ENCODE measurements around the gene STX16.

Gene STX16

DNA sequence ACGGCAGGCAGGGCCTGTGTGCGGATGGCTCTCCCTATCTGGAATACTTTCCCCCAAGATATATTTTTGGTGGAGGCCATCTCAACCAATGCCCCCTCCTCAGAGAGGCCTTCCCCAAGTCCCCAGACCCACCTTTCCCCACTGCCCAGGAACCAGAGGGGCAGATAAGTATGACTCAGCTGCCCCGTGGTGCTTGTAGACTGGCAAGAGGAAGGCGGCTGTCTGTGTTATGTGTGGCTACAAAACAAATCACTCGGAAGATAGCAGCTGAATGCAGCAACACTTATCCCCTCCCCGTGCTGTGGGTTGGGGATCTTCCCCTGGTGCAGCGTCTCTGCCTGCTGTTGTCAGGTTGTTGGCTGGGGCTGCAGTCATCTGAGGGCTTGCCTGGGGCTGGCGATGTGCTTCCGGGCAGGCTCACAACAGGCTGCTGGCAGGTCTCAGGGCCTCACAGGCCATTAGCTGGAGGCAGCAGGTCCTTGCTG is 48.6 kb downstream of the STX16 start:
- H3K27ac ChIP-seq: peak overlapping the region in 1 of 2 donors; percentile 63
- H3K4me3 ChIP-seq: no peak overlapping the region
- TF ChIP-seq, protein P1, sequence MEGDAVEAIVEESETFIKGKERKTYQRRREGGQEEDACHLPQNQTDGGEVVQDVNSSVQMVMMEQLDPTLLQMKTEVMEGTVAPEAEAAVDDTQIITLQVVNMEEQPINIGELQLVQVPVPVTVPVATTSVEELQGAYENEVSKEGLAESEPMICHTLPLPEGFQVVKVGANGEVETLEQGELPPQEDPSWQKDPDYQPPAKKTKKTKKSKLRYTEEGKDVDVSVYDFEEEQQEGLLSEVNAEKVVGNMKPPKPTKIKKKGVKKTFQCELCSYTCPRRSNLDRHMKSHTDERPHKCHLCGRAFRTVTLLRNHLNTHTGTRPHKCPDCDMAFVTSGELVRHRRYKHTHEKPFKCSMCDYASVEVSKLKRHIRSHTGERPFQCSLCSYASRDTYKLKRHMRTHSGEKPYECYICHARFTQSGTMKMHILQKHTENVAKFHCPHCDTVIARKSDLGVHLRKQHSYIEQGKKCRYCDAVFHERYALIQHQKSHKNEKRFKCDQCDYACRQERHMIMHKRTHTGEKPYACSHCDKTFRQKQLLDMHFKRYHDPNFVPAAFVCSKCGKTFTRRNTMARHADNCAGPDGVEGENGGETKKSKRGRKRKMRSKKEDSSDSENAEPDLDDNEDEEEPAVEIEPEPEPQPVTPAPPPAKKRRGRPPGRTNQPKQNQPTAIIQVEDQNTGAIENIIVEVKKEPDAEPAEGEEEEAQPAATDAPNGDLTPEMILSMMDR (IDR thresholded peaks at IDR 0.05): no peak
- peak; percentile 73 for DNase-seq (ENCODE audit: low spot score)

DNA sequence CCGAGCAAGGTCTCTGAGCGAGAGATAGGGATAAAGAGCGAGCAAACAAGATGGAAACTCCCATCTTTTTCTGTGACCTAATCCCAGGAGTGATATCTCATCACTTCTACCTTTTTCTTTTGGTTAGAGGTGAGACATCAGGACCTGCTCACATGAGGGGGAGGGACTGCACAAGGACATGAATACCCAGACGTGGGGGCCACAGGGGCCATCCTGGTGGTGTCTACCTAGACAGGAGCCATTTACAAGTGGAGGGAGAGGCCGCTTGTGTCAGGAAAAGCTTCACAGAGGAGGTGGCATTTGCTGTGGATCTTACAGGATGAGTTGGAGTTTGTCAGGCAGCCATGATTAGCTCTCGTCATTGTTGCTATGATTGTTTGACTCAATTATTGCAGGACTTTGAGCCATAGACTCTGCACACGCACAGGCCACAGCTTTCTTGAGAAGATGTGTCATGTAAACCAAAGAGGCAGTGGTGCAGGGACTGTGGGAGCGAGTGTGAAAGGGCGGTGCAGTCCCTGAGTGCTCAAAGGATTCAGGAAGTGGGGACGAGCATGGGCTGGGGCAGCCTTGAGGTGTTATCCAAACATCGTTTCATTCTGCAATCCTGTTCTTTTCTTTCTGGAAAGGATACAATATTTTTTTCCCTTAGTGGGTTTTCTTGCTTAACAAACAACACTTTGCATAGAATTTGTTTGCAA is 49.2 kb downstream of the STX16 start:
- peak; percentile 70 for DNase-seq (ENCODE audit: low spot score)
- H3K27ac ChIP-seq: peak overlapping the region in 1 of 2 donors; percentile 63
- TF ChIP-seq, protein P1 (IDR thresholded peaks at IDR 0.05): no peak
- no peak overlapping the region for H3K4me3 ChIP-seq

DNA sequence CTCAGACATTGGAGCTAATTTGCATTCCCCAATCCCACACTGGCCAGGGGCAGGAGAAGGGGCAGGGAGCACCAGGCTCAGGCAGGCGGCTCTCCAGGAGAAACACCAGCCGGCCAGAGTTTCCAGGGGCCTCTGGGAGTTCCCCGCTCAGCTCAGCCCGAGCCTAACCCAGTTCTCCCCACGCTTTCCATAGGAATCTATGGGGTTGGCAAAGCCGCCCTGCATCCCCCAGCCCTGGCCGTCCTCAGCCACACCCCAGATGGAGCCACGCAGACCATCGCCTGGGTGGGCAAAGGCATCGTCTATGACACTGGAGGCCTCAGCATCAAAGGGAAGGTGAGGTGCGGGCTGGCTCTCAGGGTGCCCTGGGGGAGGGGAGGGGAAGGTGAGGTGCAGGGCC is 49.7 kb downstream of the STX16 start:
- TF ChIP-seq, protein P1 (IDR thresholded peaks at IDR 0.05): no peak
- peak overlapping the region in 1 of 2 donors; percentile 38 for H3K27ac ChIP-seq

DNA sequence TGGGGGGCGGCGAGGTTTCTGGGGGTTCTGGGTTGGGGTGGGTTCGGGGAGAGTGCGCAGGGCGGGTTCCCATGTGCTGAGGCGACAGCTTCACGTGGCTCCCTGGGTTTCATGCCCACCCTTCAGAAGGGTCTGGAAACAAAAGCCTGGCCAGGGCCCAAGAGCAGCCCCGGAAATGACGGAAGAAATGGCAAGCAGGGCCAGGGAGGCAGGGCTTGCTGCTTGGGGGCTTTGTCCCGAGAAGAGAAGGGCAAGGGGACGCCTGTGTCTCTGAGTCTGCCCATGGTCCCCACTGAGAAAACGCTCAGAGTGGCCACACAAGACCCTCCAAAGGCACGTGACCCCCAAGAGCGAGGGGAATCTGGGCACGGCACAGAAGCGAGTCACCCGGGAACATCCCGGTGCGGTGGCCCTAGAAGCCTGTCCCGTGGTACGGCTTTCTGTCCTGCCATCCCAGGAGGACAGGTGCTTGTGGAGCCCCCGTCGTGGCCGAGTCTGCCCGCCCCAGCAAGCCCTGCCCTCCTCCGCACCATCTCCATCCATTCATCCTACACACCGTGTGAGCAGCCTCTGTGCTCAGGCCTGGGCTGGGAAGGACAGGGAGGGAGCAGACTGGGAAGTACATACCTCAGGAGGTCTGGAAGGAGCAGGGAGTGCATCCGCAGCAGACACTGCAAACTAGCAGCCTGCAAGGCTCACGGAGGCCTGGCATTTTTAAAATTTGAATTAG is 50.5 kb downstream of the STX16 start:
- peak; percentile 59 for DNase-seq (ENCODE audit: low spot score)
- TF ChIP-seq, protein P1 (IDR thresholded peaks at IDR 0.05): no peak

More for the DNA sequence above, 49.7 kb downstream of the STX16 start:
- DNase-seq (ENCODE audit: low spot score): peak; percentile 69
- H3K4me3 ChIP-seq: no peak overlapping the region

DNA sequence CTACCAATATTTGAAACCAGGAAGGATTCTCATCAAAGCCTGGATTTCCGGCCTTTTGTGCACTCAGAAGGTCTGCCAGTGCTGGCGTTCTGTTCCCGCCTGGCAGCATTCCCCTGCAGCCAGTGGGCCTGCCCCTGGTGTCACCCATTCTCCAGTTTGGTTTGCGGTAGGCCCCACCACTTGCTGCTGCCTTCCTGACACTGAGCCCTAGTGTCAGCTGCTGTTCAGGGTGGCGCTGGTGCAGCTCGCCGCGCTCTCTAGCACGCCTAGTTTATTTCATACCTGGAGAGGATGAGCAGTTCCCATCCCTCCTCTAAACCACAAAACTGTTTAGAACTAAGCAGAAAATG is 51.1 kb downstream of the STX16 start:
- TF ChIP-seq, protein P1 (IDR thresholded peaks at IDR 0.05): no peak
- DNase-seq (ENCODE audit: low spot score): no peak
- Histone ChIP-seq H3K4me3 (no peak overlapping the region), H3K27ac (no peak overlapping the region)

More for the DNA sequence above, 50.5 kb downstream of the STX16 start:
- Histone ChIP-seq H3K4me3 (no peak overlapping the region), H3K27ac (no peak overlapping the region)

DNA sequence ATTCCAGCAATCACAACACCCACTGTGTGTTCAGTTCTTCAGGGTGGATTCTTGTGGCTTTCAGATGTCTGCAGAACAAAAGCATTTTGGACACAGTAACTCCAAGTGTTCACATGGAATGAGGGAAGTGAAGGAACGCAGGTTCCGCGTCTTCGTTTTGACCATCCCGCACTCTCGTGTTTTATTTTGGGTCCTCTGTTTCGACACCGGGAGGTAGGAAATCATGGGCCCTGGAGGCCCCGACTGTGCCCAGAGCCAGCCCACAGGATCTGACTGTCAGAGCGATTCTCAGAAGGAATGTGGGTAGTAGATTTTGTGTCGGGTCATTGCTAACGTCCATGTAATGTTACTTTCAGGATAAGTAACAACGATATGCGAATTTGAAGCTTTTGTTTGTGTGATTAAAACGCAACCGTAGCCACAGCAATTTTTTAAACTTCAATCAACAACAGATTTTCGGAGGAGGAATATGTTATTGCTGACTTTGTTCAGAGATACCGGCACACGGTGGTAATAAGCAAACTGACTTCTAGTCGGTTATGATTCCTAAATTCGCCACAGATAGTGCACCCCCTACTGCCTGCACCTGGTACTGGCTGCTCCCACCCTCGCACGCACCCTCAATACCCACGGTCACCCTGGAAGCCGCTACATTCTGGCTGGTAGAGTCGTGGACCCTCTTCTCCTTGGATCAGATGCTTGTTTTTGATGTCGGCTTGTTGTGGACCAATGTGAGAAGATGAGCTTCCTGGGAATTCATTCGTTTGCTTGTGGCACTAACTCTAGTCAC is 52.0 kb downstream of the STX16 start:
- Histone ChIP-seq H3K4me3 (no peak overlapping the region), H3K27ac (no peak overlapping the region)
- TF ChIP-seq, protein P1 (IDR thresholded peaks at IDR 0.05): no peak
- DNase-seq (ENCODE audit: low spot score): no peak

Measured in coronary artery (tissue), 2 donors.